Stimulated activated CD4-positive, alpha-beta T cell treated with anti-CD3 and anti-CD28 coated beads, Interleukin-12 subunit alpha, Interleukin-12 subunit beta, amount 100 ng/mL, for 4 hours (primary cell): ENCODE data around the gene EGFLAM.
"Not testable (repeated sequence)": the region's sequence is repeated elsewhere in the genome, so short reads cannot be mapped to it uniquely, and the experiment has no call there.

Source experiments
- DNase-seq: peaks from one replicate; pipeline ENCODE4 v3.0.0-alpha.2; 2020

The EGFLAM gene

DNA sequence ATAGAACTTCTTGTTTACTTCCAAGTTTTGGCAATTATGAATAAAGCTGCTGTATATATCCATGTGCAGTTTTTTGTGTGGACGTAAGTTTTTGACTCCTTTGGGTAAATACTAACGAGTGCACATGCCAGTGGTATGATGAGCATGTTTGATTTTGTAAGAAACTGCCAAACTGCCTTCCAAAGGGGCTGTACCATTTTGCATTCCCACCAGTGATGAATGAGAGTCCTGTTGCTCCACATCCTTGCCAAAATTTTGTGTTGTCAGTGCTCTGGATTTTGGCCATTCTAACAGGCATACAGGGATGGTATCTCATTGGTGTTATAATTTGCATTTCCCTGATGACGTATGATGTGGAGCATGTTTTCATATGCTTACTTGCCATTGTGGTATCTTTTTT lies 73.5 kb downstream of the EGFLAM start:
- no peak for DNase-seq

DNA sequence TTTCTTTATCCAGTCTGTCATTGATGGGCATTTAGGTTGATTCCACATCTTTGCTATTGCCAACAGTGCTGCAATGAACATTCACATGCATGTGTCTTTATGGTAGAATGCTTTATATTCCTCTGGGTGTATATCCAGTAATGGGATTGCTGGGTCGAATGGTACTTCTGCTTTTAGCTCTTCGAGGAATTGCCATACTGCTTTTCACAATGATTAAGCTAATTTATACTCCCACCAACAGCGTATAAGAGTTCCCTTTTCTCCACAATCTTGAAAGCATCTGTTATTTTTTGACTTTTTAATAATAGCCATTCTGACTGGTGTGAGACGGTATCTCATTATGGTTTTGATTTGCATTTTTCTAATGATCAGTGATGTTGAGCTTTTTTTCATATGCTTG lies 74.8 kb downstream of the EGFLAM start:
- not testable (repeated sequence) for DNase-seq

DNA sequence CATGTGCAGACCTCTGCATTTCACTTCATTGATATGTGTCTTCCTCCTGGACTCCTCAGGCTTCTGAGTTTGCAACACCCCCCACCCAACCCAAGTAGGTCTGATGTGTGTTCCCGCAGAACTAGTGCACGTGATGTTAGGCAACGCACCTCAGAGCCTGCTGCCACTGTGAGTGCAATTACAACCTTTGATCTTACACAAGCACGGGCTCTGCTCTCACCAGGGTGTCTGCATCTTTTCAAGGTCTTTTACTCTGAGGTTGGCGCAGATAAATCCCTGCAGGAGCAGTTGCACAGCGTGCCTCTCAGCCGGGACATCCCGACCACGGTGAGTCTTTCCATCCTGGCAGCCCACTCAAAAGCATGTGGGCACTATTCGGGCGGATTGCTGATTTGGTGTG lies 80.1 kb downstream of the EGFLAM start:
- DNase-seq = no peak

DNA sequence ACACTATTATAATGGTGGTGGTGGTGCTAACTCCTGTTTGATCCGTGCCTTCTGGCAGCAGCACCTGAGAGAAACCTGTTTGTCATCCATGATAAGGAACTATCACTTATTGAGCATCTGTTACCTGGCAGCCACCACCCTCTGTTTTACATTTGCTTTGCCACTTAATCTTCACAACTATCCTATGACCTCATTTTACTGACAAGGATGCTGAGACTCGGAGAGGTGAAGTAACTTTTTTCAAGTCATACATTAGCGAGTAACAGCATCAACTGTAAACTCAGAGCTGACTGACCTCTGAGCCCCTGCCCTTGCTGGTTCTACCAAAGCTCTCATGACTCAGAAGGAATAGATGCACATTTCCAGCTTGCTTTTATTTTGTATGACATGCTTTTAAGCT lies 81.1 kb downstream of the EGFLAM start:
- DNase-seq = no peak

DNA sequence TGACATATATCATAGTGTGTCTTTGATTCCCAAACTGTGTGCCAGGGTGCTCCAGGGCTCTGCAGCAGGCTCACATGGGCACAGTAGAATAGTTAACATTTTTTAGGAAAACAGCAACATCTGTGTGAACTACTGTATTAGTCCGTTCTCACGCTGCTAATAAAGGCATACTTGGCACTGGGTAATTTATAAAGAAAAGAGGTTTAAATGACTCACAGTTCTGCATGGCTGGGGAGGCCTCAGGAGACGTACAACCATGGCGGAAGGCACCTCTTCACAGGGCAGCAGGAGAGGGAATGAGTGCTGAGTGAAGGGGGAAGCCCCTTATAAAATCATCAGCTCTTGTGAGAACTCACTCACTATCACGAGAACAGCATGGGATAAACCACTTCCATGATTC lies 82.7 kb downstream of the EGFLAM start:
- no peak for DNase-seq

DNA sequence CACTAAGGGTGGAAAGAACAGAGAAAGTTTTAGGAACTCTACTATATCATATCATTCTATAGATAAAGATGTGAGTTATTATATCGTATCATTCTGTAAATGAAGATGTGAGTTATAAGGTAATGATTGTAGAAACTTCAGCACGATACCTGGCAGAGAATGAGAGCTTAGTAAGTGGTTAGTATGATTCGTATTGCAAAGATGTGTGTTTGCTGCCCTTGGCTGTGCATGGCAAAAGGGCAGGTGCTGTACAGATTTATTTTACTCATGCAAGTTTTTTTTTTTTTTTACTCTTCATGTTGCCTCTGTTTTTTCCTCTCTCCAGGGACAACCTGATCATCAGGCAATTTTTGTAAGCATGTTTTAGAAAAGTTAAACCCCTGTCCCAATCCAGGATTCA lies 83.3 kb downstream of the EGFLAM start:
- DNase-seq = no peak

DNA sequence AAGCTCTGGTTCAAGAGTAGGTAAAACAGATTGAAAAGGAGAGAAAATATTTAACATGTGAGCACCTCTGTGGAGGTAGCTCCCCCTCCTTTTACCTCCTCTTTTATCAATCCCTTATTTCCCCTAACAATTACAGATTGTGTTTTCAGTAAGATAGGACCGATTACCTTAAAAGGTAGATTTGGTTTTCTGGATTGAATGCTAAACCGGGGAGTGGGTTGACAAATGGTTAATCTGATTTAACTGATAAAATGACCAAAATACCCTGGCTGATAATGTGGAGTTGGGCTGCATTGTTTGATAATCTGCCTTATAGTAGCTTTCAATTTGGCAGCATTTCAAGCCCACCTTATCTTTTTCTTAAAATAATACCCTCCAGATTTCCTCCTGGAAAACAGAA lies 83.9 kb downstream of the EGFLAM start:
- no peak for DNase-seq

DNA sequence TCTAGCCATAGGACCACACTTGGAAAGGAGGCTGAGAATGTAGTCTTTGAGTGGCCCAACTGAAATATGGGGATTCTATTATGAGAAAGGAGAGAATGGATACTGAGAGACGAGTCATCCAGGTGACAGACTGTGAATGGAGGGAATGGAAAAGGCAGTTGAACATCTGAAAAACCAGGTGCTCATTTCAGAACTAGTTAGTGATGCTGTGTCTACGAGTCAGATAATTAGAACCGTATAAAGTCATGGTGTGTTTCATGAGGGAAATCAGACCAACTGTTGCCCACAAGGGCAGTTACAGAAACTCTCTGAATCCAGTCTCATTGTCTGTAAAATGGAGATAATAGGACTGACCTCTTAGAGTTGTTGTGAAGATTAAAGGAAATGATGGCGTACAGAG lies 86.5 kb downstream of the EGFLAM start:
- no peak for DNase-seq

DNA sequence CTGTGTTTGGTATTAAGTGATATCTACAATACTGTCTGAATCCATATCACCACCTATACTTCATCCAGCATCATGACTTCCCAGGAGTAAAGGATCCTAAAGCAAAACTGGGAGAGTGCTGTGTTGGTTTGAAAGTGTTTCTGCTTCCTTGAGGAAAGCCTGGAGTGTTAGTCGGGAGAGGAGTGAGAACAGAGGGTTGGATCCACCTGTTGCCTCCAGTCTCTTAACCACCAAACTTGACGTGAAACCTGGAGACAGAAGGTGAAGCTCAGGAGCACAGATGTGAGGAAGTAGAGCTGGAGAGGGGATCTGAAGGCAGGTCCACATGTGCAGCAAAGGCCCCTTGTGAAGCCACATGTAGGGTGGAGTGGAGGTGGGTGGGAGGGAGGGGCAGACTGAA lies 88.2 kb downstream of the EGFLAM start:
- no peak for DNase-seq

DNA sequence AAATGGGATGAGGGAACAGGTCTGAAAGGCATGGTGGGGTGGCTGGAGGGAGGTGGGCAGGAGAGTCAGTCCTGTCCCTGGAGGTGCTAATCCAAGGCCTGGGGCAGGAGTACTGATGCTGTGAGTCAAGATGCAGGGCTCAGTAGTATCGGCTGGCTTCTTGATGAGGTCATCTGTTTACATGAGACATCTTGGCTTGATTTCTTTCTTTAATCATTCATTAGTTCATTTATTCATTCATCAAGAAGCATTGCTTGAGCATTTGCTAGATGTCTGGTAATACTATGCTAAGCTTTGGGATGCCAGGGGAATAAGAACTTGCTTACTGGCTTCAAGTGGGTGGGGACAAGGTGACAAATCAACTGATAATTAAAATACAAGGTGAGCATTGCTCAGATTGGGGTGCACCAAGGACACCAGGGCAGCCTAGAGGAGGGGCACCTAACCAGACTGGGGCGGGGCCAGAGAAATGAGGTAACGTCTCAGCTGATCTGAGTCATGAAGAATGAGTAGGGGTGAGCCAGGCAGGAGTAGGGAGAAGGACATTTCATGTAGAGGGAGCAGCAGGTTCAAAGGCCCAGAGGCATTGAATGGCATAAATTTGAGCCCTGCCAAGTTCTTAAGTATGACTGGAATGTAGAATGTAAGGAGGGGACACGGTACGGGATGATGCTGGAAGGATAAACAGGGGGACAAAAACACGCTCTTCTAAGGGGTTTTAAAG lies 88.8 kb downstream of the EGFLAM start:
- no peak for DNase-seq

DNA sequence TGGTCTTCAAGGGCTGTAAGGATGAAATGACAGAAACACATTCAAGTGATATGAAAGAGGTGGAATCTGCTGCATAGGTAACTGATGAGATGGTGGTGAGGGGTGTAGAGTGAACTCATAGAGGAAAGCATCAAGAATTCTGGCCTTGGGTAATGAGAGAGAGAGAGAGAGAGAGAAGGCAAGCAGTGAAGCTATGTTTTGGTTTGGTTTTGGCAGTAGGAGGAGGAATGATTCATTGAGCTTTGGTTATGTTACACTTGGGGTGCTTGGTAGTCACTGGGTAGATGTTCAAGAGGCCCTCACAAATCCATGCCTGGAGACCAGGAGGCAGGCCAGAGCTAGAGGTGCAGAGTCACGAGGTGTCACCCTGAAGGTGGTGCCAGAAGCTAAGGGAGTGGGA lies 89.5 kb downstream of the EGFLAM start:
- DNase-seq = no peak

DNA sequence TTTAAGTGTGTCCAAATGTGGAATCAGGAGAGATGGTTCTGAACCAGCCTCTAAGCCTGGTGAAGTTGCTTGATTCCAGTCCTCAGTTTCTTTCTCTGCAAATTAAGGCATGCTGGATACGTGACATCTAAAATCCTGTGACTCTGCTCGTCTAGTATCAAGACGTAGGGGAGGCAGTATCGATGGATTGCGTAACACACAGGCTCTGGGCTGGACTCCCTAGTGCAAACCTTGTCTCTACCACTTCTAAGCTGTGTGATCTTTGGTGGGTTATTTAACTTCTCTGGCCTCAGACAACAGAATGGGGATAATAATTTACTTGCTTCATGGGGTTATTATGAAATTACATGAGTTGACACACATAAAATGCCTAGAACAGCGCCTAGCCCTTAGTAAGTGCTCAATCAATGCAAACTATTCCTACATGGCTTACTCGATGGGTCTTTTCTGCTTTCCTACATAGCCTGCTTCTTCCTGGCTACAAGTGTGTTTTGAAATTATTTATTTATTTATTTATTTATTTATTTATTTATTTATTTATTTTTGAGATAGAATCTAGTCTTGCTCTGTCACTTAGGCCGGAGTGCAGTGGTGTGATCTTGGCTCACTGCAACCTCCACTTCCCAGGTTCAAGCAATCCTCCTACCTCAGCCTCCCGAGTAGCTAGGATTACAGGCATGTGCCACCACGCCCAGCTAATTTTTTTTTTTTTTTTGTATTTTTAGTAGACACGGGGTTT lies 102.1 kb downstream of the EGFLAM start:
- no peak for DNase-seq

DNA sequence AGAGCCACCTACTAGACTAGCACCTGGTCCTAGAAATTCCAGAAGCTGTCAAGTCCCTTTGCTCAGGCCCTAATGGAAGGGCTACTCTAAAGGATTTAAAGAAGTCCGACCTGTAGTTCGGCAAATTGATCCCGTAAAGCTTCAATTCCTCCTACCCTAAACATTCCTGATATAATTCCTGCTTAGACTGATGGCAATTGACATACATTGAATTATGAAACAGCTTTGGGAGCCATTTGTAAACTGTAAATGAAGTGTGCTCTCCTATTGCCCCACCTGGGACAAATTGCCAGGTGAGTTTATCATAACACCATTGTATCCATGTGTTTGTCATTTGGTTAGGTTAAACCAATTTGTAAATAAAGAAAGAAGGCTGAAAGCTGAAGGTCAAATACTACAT lies 104.4 kb downstream of the EGFLAM start:
- DNase-seq = no peak

DNA sequence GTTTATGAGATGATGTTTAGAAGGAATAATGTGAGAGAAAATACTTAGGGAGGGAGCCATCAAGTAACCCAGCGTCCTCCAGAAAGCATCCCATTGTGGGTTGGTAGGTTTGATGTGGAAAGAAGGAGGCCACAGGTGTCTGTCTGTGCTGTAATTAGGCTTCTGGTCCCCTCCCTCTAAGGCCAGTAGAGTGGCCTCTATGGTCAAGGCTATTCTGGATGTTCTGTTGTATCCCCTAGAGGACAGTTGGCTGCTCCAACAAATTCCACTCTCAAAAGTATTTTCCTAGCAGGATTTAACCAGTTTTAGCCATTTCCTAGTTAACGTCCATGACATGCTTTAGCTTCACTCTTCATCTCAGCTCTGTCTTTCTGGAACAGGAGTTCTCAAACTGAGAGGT lies 106.5 kb downstream of the EGFLAM start:
- no peak for DNase-seq

DNA sequence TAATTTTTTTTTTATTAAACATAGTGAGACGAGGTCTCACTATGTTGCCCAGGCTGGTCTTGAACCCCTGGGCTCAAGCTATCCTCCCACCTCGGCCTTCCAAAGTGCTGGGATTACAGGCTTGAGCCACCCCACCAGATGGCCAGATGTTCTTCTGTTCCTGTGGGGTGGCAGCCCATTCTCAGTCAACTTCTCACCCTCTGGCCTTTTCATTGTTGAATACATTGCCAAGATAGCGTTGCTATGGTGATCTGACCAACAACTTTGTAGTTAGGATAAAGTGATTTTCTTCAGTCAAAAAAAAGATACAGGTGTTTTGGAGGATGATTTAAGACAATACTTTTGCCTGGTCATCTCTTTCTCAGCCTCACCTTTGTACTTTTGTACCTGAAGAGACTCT lies 109.1 kb downstream of the EGFLAM start:
- DNase-seq = no peak

DNA sequence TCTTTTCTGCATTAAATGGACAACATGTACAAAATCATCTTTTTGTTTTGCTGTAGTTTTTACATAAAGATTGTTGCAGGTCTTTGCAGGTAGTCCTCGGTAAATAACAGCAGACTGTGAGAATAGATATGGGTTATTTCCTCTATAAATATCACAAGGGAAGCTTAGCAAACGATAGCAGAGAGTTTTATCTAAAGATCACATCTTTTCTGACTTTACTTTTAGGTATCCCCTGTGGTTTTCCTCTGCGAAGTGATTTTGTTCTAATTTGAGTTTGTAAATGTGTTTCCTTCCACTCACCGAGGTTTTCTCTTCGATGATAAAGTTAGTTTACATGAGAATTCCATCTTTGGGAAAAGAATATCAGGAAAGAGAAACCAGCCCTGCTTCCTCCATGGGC lies 109.6 kb downstream of the EGFLAM start:
- DNase-seq = no peak

DNA sequence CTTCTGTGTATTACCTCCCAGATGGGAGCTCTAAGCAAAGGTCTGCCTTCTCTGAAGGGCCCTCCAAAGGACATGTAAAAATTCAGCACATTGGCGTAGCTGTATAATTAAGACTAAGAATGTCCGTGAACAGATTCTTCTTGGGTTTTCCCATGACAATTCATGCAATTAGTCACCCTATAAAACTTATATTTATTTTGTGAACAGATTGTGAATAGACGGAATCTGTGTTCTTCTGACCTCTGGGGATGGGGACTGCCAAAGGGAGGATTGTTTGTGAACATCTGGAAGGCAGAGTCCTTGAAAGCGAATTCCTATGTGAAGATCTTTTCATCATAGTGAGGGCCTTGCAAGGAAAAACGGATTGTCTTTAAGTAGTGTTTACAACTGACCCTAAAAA lies 111.3 kb downstream of the EGFLAM start:
- no peak for DNase-seq

DNA sequence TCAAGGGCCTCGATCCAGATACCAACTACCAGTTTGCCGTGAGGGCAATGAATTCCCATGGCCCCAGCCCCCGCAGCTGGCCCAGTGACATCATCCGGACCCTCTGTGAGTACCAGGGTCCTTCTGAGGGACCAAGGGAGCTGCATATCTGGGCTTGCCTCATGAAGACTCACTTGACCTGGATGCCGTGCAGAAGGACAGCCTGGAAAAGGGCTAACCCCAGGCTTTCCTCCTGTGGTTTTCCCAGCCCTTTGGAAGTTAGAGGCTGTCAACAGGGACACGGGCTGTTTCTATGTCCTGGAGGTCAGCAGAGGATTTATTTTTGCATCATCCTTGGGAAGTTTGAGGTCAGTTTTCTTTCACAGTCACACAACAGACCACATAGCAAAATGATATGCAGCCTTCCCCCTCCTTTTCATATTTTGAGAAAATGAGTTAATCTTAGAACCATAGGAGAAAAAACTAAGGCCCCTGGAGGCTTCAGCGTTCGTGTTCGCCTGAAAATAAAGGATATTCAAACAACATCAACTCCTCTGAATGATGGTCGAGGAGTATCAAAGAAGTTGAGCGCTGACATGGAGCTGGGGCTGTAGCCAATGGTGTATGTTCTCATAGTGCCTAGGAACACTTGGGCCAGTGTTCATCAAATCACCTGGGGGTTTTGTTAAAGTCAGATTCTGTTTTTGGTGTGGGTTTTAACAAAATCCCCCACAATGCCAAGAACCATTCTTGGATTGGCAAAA lies 112.2 kb downstream of the EGFLAM start:
- DNase-seq = no peak

DNA sequence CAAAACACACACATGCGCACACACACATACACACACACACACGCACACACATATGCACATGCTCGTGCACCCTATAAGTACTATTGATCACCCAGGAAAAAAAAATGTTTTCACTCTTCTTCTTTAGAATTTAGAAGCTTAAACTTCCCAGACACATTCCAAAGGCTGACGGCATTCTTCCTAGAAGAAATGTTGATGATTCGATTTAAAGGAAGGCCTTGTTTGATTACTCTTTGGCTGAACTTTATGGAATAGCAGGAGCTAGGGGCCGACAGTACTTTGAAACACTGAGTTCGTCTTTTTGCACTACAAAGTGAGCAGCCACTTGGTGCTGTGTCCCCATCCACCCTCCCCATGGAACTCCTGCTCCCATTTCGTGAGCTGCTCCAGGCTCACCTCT lies 113.2 kb downstream of the EGFLAM start:
- DNase-seq = no peak

DNA sequence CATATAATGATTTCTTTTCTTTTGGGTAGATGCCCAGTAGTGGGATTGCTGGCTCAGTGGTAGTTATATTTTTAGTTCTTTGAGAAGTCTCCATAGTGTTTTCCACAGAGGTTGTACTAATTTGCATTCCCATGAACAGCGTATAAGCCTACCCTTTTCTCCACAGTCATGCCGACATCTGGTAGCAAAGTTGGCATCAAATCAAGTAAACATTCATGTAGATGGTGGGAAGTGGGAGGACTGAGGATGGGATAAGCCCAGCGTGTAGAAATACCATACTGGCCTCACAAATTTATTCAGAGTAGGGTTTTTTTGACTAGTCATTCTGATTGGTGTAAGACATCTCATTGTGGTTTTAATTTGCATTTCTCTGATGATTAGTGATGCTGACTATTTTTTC lies 115.4 kb downstream of the EGFLAM start:
- no peak for DNase-seq

DNA sequence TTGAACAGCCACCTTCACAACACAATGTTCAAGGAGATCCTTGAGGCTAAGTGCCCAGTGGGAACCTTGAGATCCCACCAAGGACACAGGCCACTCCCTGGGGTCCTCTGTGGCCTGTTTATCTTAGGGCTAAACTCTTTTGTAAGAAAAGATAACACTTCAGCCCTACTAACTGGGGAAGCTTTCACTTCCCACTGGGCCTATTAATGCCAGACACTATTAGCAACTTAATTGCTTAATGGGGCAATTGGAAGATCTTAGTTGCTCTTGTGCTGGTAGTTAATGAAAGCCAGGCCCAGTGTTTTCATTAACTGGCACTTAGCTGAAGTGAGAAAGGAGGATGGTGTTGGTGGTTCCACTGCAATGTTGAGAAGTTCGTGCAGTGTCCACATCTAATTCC lies 117.1 kb downstream of the EGFLAM start:
- no peak for DNase-seq

DNA sequence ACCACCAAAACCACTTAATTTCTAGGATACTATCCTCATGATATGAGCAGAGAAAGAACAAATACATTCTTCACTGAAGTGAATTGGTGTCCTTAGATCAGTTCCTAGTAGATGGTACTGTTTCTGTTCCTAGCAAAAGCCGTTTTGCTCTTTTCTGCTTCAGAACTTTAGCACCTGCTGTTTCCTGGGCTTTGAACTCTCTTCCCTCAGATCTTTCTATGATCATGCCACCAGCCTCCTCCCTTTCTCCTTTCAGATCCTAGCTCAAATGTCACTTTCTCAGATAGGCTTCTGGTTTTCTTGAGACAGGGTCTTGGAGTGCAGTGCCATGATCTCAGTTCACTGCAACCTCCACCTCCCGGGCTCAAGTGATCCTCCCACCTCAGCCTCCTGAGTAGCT lies 118.0 kb downstream of the EGFLAM start:
- DNase-seq = no peak

DNA sequence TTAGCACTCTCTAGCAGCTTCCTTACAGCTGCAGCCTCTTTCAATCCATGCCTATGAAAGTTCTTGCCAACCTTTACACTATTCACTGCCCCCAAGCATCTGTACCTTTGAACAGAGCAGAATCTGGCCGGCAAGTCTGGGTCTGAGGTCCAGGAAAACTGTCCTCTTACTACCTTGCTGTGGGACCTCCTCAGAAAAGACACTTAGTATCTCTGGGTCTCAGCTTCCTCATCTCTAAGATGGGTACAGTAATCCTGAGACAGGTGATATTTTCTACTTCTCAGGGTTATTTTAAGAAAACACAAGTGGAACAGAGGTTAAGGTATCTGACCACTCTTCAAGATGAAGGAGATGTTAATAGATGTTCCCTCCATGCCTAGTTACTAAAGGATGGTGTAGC lies 120.2 kb downstream of the EGFLAM start:
- DNase-seq = no peak

DNA sequence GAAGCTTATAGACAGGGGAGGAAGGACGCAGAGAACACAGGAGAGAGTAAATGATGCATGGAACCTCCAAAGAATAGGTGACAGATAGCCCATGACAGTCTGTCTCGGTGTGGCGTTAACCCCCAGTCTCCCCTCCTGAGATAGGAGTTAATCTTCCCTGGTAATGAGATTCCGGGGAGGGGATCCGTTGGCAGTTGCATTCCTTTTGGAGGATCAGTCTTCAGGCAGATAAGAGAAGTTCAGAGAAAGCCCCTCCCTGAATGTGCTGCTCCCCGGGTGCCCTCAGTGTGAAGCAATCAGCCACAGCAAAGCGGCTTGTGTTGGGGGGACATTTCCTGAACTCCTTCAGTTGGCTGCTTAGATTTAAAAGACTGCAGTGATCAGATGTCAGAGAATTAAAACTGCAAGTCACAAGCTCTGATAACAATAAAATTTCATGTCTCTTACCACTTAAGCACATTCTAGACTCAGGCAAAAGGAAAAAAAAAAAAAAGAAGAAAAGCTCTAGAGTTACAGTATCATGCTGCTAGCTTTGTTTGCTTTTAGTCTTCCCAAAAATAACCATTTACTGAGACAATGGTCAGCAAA lies 121.1 kb downstream of the EGFLAM start:
- no peak for DNase-seq
